DMS53 treated with DMSO at 0.1 percent for 48 hours (cell line): ENCODE results near the gene THOC6.

Experiments
- DNase-seq: peaks from one replicate; lab custom pipeline; 2025; ENCODE audit not compliant: unreplicated experiment; lab: John Stamatoyannopoulos, UW

THOC6 gene

DNA sequence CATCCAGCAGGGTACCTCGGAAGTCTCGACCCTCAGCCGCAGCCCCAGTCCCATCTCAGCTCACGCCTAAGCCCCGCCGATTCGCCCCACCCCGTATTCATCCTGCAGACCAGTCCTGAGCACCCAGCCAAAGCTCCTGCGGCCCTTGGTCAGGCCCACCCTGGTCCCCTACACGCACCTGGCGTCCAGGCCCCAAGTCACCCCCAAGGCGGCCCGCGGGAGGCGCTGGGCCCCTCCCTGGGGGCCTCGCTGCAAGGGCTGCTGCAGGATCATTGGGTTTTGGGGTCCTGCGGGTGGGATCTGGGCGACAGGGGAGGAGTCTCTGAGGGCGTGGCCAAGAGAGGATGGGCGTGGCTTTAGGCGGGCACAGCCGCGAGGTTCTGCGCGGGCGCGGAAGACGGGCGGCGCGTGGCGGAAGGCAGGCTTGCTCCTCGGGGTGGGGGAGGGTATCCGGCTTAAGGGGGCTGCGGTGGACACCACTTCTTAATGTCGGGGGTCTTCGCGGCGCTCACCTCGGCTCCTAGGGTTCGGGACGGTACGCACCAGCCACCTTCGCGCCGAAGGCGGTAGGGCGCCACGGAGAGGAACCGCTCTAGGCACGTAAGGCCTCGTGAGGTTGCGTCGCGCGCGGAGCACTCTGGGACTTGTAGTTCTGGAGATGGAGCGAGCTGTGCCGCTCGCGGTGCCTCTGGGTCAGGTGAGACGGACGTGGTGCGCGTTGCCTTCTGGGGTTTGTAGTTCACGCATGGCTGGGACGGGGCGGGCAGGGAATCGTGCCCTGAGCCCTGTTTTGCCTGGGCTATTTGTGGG, at the start of gene THOC6, which contains the start of gene HCFC1R1:
Gene THOC6, plus strand, starts transcription at position 367 of the 810 bp plus-strand sequence. Its CDS starts 292 bp downstream, at position 659.
Gene HCFC1R1, minus strand, starts transcription at position 274 of the 810 bp plus-strand sequence. Its CDS starts 1 bp downstream, at position 273.
- DNase-seq = peak; percentile 90

DNA sequence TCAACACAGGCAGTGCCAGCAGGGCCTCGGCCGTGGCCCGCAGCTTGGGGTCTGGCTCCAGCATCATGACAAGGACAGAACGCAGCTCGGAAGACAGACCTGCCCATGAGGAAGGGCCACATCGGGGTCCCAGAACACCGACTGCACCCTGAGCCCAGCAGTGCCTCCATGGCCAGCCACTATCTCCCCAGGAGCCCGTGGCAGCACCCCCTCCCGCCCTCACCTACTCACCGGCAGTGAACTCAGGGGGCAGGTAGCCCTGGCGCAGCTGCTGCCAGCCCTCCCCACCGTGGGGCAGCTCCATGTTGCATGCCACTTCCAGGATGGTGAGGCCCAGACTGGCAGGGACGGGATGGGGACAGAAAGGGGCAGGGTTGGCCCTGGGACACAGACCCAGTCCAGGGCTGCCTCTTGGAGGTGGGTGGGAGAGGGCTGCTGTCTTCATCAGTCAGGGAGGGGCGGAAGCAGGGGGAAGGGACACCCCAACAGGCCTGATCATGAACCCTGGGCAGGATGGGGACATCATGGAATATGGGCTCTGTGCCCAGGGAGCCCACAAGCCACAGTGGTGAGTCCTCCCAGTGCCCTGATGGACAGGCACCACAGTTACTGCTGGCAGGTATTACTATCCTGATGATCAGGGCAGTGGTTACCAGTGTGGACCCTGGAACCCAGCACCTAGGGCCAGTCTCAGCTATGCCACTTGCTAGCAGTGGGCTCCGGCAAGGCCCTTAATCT, 49.3 kb upstream of the THOC6 start:
- DNase-seq = no peak

DNA sequence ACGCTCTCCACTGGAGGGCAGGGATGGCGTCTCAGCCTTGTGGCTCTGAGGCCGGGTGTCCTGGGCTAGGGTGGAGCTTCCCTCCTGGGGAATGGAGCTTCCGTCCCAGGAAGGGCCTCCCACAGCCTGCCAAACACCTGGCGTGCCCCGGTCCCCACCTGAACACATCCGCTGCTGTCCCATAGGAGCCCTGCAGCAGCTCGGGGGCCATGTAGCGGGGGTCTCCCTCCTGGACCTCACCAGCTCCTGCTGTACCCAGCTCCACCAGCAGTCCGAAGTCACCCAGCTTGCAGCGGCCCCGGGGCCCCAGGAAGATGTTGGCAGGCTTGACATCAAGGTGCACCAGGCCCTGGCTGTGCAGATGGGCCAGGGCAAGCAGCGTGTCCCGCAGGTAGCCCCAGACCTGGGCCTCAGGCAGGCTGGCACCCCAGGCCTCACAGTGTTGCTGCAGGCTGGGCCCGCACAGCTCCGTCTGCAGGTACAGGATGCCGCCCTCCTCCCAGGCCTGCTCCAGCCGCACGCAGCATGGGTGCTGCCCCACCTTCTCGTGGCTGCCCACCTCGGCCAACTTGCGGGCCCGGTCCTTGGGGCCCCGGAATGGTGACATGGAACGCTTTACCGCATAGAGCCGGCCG, 48.6 kb upstream of the THOC6 start:
- no peak for DNase-seq

DNA sequence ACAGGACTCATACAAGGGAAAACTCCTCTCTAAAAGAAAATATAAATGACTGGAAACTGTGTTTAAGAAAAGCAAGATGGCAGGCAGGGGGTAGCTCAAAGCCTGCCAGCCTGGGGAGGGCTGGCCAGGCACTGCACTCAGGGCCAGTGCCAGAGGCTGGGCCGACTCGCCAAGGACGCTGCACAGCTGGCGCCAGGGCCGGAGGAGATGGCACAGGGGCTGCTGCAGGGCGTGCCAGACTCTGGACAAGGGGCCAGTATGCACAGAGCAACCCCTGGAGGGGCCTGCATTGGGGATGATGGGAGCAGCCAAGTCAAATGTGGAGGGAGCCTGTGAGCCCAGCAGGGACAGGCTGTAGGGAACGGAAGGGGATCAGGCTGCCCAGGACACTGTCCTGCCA, 47.6 kb upstream of the THOC6 start:
- DNase-seq = no peak

DNA sequence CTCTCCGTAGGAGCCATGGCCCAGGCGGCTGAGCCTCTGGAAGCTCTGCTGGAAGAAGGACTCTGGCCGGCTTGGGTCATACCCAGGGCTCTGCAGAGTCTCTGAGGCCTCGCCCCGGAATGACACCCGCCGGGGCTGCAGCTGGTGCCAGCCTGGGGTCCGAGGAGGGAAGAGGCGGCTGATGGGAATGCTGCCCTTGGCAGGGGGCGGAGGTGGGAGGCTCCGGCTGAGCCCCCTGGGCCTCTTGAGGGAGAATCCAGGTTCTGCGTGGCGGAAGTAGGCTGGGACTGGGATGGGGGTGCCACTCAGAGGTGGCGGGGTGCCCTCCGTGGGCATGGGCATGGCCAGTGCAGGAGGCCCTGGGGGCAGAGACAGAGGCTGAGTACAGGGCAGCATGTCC, 47.2 kb upstream of the THOC6 start:
- DNase-seq = no peak

DNA sequence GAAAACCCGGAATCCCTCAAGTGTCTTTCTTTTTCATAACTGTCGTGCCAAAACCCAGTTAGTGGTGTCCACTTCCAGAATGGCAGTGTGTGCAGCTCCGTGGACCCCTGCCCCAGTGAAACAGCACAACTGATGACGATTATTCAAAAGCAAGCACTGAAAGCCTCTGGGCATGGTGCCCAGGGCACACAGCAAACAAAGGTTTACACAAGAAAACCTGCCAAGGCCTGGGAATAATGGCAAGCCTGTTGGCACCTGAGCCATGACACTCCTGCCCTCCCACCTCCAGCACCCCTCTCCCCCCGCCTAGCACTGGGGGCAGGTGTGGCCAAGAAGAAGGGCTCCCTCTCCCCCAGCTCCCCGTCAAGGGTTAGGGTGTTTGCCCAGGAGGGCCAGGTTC, 46.4 kb upstream of the THOC6 start:
- DNase-seq = no peak

DNA sequence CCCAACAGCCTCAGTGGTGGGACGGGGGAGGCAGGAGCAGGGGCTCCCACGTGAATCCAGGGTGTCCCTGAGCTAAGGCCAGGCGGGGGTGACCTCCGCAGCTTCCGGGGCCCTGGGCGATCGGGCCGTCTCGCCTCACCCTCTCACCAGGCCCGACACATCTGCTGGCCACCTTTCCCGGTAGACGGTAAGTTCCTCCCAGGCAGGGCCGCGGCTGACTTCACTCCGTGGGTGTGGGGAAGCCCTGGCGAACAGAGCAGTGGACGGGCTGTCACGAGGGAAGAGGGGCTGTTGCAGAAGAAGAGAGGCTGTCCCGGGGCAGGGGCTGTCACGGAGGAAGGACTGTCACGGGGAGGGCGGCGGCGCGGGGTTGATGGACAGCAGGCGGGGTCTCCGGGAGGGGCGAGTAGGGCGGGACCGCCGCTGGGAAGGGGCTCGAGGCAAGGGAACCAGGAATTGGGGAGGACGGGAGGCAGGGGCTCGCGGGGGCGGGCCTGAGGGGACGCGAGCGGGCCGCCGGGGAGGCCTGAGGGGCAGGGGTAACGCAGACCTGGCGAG, 44.1 kb upstream of the THOC6 start:
- DNase-seq = no peak

DNA sequence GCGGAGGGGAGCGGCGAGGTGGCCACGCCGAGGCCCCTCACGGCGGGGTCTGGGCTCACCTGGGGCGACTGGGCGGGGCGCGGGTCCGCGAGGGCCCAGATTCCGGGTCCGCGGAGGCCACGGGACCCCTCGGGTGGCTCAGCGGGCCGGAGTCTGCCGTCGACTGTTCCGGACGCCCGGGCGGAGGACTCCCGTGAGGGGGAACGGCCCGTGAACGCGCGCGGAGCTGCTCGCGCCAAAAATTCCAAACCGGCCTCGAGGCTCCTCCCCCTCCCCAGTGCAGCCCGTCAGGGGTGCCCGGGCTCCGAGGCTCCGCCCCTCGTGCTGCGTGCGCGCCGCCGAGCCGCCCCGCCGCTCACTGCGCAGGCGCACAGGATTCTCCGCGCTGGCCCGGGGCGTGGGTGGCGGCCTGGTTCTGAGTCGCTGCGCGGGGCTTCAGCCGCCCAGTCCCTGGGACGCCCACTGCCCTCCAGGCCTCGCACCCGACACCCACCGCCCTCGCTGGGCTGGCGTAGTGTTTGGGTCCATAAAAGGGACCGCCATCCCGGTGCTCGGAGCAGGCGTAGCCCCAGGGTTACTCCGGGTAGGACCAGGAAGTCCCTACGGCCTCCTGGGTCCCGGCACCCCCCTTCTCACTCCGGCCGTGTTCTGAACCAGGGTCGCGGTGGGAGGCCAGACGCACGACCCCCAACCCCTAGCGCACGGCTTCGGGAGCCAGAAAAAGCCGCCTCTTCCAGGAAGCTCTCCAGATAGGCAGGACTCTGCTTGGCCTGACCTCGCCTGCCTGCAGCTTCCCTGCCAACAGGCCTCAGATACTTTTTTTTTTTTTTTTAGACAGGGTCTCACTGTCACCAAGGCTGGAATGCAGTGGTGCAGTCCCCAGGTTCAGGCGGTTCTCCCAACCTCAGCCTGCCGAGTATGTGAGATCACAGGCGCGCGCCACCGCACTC, 43.3 kb upstream of the THOC6 start, which contains the start of gene PKMYT1:
Gene PKMYT1, minus strand, starts transcription at position 220 of the 950 bp plus-strand sequence. CDS start 789 bp downstream, outside the sequence.
- DNase-seq = peak; percentile 53

DNA sequence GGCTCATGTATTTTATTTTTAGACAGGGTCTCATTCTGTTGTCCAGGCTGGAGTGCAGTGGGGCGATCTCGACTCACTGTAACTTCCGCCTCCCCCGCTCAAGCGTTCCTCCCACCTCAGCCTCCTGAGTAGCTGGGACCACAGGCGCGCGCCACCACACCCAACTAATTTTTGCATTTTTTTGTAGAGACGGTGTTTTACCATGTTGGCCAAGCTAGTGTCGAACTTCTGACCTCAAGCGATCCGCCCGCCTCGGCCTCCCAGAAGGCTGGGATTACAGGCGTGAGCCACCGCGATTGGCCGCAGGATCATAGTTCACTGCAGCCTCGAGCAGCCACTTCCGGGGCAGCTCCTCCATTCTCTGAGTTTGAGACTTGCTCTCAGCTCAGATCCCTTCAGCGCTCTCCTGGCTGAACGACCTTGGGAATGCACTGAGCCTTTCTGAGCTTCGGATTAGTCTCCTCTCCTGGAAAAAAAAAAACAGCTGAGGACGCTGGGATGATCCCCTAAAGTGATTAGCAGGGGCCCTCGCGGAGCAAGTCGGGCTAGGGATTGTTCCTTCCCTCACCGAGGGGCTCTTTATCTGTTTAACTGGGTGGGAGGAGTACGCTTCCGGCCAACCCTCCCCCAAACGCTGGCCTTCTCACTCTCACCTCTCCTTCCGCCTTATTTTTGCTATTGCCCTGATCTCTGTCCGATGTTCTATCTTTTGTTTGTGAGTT, 42.5 kb upstream of the THOC6 start:
- DNase-seq = no peak

DNA sequence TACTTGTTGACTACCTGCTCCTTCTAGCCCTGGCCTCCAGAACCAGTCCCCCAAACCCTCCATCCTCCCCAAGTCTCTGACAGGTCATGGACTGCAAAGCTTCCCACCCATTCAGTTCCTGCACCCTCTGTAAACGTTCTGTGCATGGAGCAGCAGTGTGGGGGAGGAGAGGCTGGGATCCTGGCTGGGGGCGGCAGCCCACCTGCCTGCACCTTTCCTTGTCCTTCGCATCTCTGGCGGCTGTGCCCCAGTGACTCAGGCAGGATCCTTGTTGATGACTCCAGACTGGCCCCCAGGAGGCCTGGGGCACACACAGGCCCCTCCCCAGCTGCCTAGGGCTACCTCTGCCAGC, 42.0 kb upstream of the THOC6 start:
- no peak for DNase-seq

DNA sequence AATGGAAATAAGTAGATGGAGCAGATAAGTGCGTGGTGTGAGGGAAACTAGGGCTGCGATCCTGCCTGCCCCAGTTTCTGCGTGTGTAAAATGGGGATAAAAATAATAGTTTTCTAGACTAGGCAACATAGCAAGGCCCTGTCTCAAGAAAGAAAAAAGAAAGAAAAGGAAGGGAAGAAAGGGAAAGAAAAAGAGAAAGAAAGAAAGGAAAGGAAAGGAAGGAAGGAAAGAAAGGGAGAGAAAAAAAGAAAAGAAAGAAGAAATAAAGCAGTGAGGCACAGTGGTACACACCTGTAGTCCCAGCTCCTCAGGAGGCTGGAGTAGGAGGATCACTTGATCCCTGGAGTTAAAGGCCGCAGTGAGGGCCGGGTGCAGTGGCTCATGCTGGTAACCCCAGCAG, 41.4 kb upstream of the THOC6 start:
- DNase-seq = no peak

DNA sequence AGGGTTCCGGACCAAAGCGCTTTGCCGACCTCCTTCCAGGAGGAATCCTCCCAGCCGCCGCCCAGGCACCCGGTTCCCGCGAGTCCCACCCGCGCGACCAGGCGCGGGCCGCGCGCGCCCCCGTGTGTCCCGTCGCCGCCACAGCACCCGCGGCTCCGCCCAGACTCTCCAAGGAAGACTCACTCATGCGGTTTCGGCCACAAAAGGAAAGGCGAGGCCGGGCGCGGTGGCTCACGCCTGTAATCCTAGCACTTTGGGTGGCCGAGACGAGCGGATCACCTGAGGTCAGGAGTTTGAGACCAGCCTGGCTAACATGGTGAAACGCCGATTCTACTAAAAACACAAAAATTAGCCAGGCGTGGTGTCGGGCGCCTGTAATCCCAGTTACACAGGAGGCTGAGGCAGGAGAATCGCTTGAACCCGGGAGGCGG, 40.1 kb upstream of the THOC6 start:
- DNase-seq = peak; percentile 53

DNA sequence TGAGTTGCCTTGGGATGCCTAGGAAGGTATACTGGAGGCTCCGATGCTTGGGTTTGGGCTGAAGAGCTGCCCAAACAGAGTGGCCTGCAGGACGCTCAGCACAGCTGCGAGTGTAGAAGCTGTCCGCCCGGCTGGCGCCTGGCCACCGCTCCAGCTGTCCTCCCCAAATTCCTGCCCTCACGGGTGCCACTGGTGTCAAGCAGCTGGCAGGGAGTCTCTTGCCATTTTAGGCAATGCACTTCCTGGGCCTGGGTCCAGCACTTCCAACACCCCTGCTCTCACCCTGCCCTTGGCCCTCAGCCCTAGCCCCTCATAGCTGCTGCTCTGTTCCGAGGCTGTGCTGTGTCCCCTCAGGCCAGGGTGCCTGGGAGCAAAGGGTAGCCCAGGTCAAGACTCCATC, 38.4 kb upstream of the THOC6 start:
- DNase-seq = no peak

DNA sequence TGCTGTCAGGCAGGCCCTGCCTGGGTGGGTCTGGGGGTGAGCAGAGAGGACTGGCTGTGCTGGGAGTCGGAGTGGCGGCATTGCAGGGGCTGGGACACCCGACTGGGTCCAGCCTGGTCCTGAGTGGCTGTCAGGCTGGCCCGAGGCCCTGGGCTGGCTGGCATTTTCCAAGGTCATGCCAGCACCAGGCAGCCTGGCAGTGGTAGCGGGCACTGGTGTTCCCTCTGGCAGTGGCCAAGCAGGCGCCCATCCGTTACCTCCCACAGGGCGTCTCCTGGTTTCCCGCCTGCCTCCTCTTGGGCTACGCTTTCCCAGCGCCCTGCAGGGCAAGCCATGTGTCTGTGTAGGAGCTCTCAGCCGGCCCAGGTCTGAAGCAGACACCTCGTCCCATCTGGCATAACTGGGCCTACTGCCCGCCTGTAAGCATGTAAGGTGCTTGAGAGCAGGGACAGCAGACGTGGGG, 37.9 kb upstream of the THOC6 start:
- DNase-seq = no peak

DNA sequence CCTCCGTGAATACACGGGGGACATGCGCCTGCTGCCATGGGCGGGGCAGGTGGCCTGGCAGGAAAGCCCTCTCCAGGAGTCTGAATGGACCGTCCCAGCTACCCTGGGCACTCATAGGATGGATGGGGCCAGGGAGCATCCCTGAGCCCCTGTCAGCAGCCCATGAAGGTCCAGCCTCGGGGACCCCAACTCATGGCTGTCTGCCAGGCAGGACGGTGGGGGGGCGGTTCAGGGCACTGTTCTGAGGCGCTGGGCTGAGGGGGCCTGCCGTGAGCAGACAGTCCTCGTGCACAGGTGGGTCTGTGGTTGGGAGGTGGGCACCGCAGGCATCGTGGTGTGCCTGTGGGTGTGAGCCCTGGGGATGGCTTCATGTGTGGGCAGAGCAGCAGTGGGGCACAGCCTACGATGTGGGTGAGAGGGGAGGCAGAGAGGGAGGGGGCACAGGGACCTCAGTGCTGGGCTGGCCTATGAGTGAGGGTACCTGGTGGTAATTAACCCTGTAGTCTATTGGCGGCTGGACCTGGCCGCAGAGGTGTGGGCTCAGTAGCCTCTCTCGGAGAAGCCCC, 37.1 kb upstream of the THOC6 start:
- no peak for DNase-seq

DNA sequence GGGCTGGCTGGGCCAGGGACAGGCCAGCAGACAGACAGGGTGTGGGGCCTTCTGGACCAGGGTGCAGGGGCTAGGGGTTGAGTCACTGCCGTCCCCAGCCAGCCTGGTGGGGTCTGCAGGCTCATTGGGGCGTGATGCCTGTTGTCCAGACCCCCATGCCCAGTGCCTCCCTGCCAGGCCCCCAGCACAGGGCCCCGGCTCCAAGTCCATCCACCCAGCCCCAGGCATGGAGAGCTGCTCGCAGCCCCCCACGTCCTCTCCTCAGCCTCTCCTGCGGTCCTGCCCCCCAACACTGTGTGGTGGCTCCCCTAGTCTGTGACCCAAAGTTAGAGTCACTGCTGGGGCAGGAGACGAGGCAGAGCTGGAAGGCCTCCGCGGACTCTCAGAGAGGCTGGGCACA, 36.5 kb upstream of the THOC6 start:
- DNase-seq = no peak

DNA sequence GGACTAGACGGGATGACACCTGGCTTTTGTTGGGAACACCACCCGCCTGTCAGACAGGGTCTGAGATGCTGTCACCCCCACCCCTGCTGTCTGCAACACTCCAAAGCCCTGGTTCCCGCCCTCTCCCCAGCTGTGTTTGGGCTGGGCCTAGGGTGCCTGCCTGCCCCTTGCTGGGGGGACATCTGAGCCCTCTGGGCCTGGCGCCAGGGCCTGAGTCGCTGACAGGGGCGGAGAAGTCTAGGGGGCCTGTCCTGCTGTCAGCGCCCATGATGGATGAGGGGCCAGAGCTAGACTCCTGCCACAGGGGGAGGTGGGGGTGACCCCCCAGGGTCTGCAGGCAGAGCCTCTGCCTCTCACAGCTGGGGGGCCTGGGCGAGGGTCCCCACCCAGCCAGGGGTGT, 36.0 kb upstream of the THOC6 start:
- no peak for DNase-seq

DNA sequence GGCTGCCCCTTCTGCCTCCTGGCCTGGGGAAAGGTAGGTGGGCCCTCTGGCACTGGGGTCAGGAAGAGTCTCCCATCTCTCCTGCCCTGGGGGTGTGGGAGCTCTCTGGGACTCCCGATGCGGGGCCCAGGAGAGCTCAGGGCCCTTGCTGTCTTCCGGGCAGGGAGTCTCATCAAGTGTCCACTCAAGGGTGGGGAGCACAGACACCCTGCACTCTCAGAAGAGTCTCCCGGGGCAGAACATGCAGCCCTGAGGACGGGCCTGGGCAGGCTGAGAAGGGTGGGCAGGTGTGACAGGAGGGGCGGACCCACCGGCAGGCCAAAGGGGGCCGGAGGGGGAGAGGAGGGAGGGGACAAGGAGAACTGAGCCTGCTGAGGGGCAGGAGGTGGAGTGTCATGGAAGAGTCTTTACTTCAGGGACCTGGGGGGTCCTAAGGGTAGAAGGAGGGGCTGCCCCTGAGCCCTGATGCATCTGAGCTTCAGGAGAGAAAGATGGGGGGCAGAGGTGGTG, 35.2 kb upstream of the THOC6 start:
- no peak for DNase-seq

DNA sequence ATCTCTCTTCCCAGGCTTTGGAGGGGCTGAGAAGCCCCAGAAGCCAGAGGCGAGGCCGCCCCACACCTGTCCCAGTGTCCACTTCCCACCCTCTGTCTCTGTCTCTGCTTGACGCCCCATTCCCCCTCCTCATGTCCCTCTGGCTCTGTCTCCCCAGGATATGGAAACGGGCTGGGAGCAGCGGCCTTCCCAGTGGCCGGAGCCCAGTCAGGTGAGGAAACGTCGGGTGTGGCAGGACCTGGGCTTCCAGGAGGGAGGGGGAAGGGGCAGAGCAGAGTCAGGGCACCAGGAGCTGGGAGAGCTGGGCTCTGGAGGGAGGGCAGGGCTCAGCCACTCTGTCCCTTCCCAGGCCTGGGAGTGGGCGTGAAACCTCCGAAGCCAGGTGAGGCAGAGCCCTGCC, 32.9 kb upstream of the THOC6 start:
- DNase-seq = no peak
